Kasumi-1 (cell line): ENCODE measurements around the gene TTR.

Experiments used
- DNase-seq, 2 experiments: peaks; one replicate each; lab custom pipeline; 2025; lab: John Stamatoyannopoulos, UW

TTR gene

DNA sequence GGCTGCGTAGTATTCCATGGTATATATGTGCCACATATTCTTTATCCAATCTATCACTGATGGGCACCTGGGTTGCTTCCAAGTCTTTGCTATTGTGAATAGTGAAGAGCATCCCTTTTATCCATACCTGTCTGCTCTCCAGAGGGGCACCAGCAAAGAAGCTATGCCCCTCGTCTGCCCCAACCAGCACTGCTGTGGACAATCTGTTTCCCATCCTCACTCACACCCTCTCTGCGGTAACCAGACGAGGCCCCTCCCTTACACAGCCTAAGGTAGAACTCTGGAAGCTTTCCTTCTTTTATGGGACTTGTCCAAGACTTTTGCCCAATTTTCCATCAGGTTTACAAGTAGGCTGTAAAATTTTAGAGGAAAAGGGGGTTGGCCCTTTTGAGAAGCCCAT lies 24.9 kb downstream of the TTR start:
- no peak for DNase-seq

DNA sequence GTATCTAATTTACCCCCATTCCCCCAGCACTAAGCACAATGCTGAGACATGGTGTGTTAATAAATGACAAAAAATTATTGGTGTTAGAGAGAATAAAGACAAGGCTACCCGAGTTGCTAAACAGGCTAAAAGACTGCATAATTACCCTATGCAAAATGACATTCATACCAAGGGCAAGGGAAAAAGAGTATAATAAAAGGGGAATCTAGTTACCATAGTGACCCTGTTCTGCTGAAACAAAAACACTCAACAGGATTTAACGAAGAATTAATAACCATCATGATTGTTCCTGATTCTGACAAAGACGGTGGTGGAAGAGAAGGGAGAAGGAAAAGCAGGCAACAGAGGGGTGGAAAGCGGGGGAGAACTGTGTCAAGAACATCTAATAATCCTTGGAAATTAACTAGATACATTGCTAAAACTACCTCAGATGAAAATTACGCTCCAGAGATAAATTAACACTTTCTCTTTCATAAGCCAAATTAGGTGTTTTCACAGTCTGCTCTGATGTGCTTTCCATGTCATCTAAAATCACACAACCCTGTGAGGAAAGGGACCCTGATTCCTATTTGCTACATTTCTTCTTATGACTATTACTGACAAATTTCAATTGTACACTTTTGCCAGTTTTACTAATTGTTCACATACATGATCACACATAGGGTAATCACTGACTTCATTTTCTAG lies 25.5 kb downstream of the TTR start:
- no peak for DNase-seq

DNA sequence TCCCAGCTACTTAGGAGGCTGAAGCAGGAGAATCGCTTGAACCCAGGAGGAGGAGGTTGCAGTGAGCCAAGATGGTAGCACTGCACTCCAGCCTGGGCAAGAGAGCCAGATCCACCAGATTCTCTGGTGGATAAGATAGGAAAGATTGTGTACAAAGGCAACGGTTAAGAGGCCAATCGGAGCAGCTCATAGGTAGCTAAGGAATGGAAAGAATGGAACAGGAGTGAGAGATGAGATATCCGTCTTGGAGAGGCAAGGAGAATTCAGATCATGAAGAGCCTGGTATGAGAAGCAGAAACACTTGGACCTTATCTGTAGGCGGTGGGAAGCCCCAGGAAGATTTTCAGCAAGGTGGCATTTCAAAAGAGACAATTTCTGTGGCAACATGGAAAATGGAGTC lies 27.1 kb downstream of the TTR start:
- DNase-seq, result no peak

DNA sequence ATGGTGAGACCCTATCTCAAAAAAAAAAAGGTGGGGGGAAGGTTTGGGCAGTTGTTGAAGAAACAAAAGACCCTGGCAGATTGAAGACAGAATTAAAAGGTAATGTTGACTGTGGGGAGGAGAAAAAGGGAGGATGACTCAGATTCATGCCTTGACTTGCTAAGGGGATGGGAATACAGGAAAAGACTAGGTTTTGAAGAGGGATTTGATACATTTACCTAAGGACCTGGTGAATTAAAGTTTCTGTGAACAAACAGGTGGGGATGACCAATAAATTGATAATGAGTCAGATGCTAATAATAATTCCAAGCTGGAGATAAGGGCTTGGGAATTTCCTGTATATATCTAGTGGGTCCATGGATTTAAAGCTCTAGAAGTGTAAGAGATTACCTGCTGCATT lies 27.6 kb downstream of the TTR start:
- DNase-seq, result no peak

DNA sequence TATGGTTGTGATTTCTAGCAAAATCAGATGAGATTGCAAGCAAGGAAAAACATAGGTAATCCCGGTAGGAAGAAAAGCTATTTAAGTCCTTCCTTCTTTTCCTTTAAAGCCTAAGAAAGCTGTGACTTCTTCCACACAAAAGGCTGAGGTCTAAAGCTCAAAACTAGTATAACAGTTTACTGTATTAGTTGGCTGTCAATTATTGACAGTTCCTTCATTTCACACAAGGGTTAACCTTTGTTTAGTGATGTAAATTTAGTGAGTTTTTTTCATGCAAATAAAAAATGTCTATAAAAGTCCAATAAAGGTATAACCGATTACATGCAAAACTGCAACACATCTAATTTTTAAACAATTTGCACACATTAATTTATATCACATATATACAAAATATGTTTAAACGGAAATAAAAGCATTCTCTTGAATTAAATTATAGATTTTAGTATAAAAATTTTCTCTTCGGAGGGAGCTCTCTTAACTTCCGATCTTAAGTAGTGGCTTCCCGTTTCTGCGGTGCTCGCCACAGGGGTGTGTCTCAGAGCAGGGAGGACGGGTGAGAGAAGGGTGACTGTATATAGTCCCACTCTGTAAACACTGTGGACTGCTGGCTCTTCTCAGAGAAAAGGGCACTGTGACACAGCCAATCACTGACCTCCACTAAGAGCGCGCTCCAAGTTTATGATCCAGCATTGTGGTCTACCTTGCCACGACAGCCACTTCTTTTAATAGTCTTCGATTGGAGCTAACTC lies 33.4 kb downstream of the TTR start:
- DNase-seq, result peak; percentile 46 to 61

DNA sequence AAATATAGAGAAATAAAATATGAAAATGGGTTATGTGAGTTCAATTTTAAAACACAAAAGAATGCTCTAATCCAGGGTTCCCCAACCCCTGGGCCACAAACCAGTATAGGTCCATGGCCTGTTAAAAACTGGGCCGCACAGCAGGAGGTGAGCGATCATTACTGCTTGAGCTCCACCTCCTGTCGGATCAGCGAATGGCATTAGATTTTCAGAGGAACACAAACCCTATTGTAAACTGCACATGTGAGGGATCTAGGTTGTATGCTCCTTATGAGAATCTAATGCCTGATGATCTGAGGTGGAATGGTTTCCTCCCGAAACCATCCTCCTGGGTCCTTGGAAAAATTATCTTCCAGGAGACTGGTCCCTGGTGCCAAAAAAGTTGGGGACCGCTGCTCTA lies 34.7 kb downstream of the TTR start:
- peak in 1 of 2 experiments; percentile 5 for DNase-seq

DNA sequence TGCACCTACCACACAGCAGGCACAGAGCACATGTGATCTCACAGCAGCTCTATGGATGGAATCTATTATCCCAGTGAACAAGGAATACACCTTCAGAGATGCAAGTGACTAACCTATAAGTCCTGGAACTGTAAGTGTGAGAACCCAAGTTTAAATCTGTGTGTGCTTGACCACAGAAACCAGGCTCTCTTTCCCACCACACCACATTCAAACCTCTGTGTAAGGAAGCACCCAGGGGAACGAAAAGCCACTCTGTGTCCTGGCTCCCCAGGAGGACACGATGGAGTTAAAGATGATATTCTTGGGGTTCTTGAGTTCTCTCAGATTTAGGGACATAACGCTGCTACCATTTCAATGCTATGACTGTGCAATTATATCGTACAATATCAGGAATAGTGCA lies 38.9 kb downstream of the TTR start:
- no peak for DNase-seq

DNA sequence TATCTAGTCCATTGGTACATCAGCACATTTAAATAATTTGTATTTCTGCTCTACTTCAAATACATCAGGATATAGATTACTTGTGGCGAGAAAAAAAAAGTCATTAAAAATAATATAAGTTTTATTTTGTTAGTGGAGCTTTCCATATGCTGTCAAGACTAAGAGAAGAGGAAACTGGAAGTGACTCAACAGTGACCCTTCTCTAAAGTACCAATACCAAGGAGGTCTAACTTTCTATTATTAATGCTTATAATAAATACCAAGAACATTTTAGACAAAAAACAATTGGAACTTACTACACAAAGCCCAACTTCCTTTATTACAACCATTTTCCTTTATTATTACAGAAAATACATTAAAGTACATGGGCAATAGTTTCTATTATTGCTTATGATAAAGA lies 39.8 kb downstream of the TTR start:
- DNase-seq, result no peak

DNA sequence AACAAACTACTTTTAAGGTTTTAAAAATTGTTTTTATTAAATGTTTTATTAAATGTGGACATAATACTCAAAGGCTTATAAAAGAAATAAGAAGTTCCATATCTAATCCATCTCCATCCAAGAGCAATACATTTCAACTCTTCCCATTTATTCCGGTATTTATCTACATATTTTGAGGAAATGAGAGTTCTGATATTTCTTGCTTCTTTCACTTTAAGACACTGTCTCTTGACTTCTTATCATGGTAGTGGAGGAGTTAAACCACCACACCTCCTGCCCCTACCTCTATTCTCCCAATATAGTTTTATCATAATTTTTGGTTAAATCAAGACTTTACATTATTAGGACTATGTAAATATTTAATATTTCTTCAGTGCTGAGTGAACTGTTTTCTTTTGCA lies 40.7 kb downstream of the TTR start:
- DNase-seq, result no peak

DNA sequence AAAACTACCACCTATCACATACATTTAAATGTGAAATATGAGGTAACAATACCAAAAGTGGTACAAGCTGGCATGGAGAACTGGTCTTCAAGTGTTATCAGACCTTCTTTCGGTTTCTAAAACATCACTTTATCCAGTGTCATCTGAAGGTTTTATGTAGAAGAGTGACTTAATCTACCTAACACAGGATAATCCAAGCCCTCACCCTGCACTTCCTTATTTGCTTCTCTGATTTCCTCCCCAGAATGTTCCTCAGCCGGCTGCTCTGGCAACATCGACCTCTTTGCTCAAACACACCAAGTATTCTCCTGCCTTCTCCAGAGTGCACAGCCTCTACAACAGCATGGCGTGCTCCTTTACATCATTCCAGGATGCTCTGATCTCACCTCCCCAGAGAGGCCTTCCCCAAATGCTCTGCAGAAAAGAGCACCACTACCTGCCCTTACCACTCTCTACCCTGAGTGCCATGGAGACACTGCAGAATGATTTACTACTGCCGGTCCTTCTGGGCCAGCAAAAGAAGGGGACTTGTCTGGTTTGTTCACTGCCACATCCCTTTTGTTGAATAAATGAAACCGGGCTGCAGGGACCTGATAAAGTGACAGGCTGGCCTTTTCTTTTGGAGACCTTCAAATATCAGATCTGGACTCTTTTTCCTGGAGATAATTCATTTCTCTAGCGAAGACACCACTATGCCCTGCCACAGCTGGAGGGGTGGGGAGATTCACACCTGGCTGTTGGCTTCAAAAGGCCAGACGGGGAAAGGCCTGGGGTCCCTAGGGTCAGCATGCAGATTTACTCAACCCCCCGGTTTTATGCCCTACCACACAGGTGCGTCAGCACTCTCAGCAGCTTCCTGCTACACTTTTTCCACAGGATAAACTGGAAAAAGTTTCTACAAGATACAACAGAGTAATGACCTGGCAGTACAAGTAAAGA lies 42.0 kb downstream of the TTR start:
- DNase-seq, result peak; percentile 47 to 51

DNA sequence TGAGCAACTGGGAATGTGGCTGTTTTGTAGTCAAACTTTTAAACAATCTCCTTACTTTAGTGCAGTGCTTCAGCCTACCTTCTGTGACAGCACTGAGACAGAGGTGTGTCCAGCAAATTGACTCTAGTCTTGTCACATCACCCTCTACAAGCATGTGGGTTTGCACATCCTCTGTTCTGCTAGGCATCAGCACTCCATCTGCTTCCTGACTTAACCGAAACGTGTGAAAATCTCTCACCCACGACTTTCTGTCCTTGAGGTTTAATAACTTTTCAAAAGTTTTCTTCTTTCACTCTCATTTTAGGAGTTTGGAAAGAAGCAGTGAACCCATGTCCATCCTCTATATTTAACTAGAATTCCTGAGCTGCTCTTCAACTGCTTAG lies 42.6 kb downstream of the TTR start:
- DNase-seq, result peak; percentile 76 to 83

DNA sequence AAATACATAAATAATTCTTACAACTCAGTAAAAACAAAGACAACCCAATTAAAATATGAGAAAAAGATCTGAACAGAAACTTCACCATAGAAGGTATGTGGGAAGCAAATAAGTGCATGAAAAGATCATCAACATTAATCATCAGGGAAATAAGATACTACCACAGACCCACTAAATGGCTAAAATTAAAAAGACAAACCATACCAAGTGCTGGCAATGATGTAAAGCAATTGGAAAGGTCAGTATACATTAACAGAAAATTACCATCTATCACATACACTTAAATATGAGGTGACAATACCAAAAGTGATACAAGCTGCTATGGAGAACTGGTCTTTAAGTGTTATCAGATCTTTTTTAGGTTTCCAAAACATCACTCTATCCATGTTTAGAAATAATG lies 44.7 kb downstream of the TTR start:
- DNase-seq, result no peak

DNA sequence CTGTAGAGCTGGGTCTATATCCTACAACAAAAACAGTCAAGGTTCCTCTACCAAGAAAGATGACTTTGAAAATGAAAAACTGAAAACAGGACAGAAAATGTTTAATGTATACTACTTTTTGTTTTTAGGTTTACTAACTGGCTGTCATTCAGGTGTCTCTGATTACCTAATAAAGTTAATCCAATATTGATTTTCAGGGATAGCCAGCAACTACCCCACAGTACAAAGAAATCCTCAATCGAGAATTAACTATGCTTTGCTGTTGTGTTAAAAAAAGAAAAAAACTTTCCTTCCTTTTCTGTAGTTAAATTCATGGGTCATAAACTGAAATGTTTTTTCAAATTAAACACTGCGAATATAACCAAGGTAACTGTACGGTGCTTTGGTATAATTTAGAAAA lies 45.8 kb downstream of the TTR start:
- no peak for DNase-seq

DNA sequence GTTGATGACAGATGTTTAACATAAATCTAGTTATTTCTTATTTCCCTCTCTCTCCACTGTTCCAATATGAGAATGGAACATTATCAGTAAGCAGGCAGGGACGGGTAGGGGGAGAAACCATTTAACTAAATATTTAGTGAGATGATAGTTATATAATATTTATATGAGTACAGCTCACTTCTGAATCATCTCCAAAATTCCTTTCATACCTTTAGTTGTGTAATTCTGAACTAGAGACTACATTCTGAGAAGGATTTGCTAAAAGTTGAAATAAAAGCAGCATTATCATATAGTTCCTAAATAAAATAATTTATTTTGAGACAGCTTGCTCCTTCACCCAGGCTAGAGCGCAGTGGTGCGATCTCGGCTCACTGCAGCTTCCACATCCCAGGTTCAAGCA lies 51.3 kb downstream of the TTR start:
- no peak for DNase-seq

DNA sequence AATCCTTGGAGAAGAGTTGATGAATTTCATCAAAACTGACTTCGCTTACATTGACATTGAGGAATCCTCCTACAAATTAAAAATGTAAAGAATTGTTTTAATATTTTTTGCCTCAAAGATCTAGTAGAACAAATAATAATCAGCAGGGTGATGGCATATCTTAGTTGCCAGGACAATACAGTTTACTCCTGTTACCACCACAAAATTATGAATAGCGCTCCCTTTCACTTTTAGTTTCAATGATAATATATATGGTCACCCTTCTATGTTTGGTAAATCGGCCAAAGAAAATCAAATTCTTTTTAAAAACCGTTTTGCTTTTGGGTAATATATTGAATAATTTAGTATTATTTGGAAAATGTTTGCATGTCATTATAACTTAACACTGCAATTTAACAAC lies 53.7 kb downstream of the TTR start:
- no peak for DNase-seq

DNA sequence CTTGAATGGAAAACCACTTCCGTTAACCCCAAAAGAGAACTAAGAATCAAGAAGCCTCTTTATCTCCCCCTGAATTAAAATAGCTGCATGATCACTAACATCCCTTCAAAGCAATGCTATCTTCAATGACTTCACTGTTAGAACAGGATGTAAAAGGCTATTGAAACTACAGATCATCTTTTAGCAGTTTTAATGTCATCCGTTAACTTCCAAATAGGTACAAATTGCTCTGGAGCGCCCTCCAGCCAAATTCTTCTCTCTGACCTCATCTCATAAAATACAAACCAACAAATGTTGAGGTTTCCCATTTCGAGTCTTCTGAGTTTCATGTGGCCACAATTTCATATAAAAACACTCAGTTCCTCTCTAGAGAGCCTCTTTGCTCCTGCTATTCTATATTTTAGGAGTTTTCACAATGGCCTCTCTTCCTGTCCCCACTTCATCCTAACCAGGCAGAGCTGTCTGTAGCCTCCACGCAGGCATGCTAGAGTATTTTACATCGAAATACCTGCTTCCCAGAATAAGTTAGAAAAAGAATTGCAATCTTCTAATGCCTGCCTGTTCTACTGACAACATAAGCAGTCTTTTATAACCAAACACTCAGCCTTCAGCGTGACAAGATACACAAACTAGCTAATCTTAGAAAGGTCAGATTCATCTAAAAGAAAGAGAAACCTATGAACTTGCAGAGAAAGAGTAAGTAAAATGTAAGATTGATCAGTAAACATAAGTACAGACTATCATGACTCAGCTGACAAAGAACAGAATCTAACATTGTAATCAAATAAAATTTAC lies 54.9 kb downstream of the TTR start:
- DNase-seq, result peak; percentile 34 to 37

DNA sequence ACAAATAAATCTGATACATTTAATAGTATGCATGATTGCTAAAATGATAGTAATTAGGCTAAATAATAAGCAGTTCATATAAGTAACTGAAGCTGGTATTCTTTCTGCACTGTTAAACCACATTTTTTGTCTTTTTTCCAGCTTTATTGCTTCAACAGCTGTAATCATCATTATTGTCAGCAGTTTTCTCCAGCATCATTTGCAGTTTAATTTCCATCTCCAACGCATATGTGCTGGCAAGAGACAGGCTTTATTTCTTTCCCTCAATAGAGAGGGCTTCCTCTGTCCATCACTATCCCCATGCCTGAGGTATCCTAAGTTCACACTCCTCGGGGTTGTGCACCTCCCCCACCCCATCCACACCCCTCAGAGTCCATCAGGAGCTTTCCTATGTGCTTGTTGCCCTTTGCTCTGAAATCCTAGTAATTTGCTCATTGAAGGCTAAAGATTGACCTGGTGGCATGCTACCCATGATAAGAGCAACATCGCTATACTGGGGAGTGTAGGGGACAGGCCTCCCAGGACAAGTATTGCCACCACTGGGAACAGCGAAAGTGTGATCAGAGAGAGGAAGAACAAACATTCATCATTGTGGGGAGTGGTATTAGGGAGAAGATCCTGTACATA lies 55.6 kb downstream of the TTR start:
- DNase-seq, result no peak
